ENCODE data around the gene ZBED4.

Gene ZBED4

DNA sequence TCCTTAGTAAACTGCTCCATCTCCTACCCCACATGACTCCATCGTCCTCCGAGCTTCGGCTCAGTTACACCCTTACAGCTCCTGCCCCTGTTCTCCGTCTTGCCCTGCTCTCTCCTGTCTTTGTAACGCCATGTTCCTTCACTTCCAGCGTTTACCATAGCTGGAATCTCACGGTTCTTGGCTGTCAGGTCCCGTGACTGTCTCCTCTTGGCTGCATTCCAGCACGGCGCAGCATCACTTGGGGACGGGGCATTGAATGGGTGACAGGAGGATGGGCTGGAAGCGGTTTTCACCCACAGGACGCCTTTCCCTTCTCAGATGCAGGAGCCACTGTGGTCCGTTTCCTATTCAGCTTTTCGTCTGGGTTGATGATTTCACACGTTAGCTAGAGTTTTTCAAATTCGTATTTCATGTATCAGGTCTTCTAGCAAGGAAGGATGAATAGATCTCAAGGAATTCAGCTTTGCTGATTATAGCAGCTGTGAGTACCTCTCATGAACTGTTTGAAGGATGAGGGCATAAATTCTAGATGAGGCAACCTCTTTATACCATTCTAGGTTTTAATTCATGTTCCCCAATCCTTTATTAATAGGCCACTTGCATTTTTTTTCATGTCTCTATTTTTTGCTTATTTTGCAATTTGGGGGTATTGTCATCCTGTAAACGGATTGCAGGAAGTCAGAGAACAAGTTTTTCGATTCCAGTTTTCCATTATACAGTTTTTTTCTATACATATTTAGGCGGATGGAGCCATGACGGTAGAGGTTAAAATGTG is 29.1 kb downstream of the ZBED4 start:
- H3K4me3 ChIP-seq (ENCODE audit: low read length): no peak overlapping the region
- TF ChIP-seq, protein P1, sequence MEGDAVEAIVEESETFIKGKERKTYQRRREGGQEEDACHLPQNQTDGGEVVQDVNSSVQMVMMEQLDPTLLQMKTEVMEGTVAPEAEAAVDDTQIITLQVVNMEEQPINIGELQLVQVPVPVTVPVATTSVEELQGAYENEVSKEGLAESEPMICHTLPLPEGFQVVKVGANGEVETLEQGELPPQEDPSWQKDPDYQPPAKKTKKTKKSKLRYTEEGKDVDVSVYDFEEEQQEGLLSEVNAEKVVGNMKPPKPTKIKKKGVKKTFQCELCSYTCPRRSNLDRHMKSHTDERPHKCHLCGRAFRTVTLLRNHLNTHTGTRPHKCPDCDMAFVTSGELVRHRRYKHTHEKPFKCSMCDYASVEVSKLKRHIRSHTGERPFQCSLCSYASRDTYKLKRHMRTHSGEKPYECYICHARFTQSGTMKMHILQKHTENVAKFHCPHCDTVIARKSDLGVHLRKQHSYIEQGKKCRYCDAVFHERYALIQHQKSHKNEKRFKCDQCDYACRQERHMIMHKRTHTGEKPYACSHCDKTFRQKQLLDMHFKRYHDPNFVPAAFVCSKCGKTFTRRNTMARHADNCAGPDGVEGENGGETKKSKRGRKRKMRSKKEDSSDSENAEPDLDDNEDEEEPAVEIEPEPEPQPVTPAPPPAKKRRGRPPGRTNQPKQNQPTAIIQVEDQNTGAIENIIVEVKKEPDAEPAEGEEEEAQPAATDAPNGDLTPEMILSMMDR (IDR thresholded peaks at IDR 0.05; ENCODE audit: insufficient read depth, low read depth, low read length, missing control alignments): no peak
- DNase-seq (ENCODE audit: low read depth): no peak

DNA sequence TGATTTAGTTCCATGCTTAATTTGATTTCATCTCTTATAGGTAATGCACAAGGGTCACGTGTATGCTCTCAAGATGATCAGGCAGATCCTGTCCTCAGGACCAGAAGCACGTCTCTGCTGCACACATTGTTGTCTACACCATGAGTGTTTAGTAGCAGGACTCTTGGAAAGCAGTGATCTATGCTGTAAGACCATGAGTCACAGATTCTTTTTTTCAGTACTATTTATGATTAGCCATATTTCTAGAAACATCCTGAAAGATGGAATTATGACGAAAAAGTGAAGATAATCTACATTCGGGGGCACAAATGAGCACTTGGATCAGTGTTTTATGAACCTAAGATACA is 29.6 kb downstream of the ZBED4 start:
- no peak overlapping the region for H3K4me3 ChIP-seq (ENCODE audit: low read length)
- TF ChIP-seq, protein P1 (IDR thresholded peaks at IDR 0.05; ENCODE audit: insufficient read depth, low read depth, low read length, missing control alignments): no peak
- no peak for DNase-seq (ENCODE audit: low read depth)

DNA sequence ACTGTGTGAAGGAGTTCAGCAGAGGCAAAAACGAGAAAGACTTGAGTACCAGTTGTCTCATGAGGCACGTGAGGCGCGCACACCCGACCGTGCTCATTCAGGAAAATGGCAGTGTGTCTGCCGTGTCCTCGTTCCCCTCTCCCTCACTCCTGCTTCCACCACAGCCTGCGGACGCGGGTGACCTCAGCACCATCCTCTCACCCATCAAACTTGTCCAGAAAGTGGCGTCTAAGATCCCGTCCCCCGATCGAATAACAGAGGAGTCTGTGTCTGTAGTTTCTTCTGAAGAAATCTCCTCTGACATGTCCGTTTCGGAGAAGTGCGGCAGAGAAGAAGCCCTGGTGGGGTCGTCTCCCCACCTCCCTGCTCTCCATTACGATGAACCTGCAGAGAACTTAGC is 30.4 kb downstream of the ZBED4 start:
- no peak overlapping the region for H3K4me3 ChIP-seq (ENCODE audit: low read length)
- no peak for DNase-seq (ENCODE audit: low read depth)
- TF ChIP-seq, protein P1 (IDR thresholded peaks at IDR 0.05; ENCODE audit: insufficient read depth, low read depth, low read length, missing control alignments): no peak

DNA sequence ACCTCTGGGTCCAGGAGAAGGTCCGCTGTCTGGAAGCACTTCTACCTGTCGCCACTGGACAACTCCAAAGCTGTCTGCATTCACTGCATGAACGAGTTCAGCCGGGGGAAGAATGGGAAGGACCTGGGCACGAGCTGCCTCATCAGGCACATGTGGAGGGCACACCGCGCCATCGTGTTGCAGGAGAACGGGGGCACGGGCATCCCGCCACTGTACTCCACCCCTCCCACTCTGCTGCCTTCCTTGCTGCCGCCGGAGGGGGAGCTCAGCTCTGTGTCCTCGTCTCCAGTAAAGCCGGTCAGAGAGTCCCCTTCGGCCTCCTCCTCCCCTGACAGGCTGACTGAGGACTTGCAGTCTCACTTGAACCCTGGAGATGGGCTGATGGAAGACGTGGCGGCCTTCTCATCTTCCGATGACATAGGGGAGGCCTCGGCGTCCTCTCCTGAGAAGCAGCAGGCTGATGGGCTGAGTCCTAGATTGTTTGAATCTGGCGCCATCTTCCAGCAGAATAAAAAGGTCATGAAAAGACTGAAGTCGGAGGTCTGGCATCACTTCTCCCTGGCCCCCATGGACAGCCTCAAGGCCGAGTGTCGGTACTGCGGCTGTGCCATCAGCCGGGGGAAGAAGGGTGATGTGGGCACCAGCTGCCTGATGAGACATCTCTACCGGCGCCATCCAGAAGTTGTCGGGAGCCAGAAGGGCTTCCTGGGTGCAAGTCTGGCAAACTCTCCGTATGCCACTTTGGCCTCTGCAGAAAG is 31.0 kb downstream of the ZBED4 start:
- no peak for DNase-seq (ENCODE audit: low read depth)
- TF ChIP-seq, protein P1 (IDR thresholded peaks at IDR 0.05; ENCODE audit: insufficient read depth, low read depth, low read length, missing control alignments): no peak
- no peak overlapping the region for H3K4me3 ChIP-seq (ENCODE audit: low read length)

DNA sequence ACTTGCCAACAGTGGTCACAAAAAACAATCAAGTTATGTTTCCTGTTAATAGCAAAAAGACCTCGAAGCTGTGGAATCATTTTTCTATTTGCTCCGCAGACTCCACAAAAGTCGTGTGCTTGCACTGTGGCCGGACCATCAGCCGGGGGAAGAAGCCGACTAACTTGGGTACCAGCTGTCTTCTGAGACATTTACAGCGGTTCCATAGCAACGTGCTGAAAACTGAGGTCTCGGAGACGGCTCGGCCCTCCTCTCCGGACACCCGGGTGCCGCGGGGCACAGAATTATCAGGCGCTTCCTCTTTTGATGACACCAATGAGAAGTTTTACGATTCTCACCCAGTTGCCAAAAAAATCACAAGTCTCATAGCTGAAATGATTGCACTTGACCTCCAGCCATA is 31.6 kb downstream of the ZBED4 start:
- H3K4me3 ChIP-seq (ENCODE audit: low read length): no peak overlapping the region
- TF ChIP-seq, protein P1 (IDR thresholded peaks at IDR 0.05; ENCODE audit: insufficient read depth, low read depth, low read length, missing control alignments): no peak

DNA sequence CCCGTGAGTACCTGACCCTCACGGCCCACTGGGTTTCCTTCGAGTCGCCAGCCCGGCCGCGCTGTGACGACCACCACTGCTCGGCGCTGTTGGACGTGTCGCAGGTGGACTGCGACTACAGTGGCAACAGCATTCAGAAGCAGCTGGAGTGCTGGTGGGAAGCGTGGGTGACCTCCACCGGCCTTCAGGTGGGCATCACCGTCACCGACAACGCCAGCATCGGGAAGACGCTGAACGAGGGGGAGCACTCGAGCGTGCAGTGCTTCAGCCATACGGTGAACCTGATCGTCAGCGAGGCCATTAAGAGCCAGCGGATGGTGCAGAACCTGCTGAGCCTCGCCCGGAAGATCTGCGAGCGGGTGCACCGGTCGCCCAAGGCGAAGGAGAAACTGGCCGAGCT is 32.2 kb downstream of the ZBED4 start:
- no peak overlapping the region for H3K4me3 ChIP-seq (ENCODE audit: low read length)
- no peak for DNase-seq (ENCODE audit: low read depth)
- TF ChIP-seq, protein P1 (IDR thresholded peaks at IDR 0.05; ENCODE audit: insufficient read depth, low read depth, low read length, missing control alignments): no peak

More for the DNA sequence above, 31.6 kb downstream of the ZBED4 start:
- DNase-seq (ENCODE audit: low read depth): no peak
